Embryonic facial prominence (tissue), 1 donor: Measurements from ENCODE around the gene NDRG3.
"Not testable (repeated sequence)": the region's sequence is repeated elsewhere in the genome, so short reads cannot be mapped to it uniquely, and the experiment has no call there.

Source experiments
- DNase-seq: peaks from one replicate; pipeline ENCODE4 v3.0.0-alpha.2; 2016; ENCODE audit errors: extremely low spot score

The NDRG3 gene

GRCh38 chr20:36760647-36761046 lies 14.8 kb upstream of the NDRG3 start:
- no peak for DNase-seq

DNA sequence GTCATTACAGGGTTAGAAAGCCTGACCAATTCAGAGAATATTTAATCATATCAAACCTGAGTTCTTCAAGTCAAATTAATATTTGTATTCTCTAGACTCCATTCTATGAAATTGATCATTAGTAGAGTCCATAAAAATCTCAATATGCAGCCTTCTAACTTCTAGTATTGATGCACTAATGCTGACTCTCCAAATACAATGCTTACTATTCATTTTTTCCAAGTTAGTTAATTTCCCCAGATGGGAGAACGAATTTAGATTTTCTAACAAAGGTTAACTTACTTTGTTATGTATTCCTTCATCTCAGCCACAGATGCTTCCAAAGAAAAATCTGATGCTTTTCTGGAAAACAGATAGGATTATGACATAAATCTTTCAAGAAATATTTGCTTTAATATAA lies 12.4 kb upstream of the NDRG3 start:
- DNase-seq = no peak

DNA sequence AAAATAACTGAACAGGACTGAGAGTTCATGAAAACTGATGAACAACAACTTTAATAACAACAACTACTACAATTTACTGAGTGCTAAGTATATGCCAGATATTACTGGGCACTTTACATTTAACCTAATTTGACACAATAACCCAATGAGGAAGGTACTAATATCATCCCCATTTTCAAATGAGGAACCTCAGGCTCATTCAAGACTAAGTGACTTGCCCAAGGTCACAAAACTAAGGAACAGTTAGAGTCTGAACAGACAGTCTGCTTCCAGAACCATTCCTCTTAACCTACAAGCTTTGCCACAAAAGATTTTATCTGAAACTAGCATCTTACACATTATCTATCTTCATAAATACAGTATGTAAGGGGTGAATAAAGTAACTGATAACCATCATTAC lies 10.6 kb upstream of the NDRG3 start:
- DNase-seq = no peak

DNA sequence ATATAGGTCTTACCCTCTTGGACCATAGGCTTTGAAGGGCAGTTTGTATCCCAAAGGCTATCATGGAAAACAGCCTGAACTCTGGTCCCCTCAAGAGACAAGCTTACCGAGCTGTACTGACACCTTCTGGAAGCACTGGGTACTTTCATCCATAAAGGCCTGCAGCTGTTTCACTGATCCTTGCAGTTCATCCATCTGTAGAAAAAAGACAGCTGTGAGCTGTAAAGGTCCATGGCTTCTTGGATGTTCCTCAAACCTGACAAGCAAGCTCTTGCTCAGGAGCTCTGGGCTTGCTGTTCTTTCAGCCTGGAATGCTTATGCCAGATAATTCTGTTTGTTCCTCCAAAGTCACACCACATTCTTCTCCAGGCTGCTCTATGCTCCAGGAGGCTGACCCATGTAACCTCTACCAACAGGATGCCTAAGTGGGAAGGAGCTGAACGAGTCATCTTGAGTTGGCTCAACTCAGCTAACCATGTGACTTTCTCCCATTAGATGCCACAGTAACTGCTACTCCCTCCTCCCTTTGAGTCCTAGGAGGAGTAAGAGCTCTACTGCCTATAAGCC lies 8.8 kb upstream of the NDRG3 start:
- no peak for DNase-seq

- no peak for DNase-seq
Measured at GRCh38 chr20:36752582-36752981, 6.7 kb upstream of the NDRG3 start.

- DNase-seq = no peak
Measured at GRCh38 chr20:36745234-36745926, 510 bp downstream of the NDRG3 start.

DNA sequence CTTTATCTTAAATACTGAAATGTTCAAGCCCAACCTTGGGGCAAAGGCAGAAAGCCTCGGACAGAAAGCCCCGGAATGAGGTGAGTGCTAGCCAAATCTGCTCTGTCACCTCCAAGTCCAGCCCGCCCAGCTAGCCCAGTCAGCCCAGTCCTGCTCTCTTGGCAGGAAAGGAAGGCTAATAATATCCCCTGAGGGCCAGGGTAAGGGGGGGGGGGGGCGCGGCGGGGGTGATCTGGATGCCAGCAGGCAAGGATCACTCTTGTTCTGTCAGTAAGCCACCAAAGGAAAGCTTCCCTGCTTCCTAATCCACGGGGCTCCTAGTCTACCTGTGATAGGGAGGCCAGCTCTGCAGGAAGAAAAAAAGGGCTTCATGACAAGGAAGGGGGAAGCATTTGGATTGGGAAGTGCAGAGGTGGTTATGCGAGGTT lies 1.1 kb downstream of the NDRG3 start:
- no peak for DNase-seq

DNA sequence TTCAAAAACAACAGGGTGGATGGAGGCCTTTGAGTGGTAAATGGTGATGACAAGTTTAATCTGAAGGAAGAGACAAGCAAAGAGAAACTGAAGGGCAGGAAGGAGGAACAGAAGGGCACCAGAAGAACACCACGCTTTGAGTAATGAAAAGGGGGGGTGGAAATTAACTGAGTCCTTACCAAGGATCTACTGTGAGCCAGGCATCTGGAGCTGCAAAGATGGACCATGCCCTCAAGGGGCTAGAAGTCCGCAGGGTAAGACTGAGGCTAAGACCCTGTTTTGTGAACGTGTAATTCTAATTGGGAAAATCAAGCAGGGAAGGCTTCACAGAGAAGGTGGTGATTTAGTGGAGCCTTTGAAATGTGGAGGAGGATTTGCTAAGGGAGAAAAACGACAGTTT lies 1.6 kb downstream of the NDRG3 start:
- no peak for DNase-seq

GRCh38 chr20:36742558-36742957 lies 3.3 kb downstream of the NDRG3 start:
- DNase-seq = no peak

DNA sequence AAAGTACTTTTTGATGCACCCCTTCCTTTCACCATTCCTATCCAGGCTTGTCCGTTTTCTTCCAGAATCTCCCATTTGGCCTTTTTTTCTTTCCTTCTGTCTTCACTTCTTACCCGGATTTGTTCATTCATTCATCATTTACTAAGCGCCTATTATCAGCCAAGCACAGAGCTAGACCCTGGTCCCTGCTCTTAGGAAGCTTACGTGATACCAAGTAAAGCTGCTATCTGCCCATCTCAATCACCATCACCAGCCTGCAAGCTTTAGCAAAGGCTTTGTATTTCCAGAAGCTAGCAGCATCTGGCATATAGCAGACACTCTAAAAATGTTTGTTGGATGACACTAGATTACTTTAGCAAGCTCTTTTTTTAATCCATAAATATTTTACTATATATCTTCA lies 4.8 kb downstream of the NDRG3 start:
- DNase-seq = no peak

- DNase-seq = no peak
Measured at GRCh38 chr20:36737183-36737499, 8.7 kb downstream of the NDRG3 start.

DNA sequence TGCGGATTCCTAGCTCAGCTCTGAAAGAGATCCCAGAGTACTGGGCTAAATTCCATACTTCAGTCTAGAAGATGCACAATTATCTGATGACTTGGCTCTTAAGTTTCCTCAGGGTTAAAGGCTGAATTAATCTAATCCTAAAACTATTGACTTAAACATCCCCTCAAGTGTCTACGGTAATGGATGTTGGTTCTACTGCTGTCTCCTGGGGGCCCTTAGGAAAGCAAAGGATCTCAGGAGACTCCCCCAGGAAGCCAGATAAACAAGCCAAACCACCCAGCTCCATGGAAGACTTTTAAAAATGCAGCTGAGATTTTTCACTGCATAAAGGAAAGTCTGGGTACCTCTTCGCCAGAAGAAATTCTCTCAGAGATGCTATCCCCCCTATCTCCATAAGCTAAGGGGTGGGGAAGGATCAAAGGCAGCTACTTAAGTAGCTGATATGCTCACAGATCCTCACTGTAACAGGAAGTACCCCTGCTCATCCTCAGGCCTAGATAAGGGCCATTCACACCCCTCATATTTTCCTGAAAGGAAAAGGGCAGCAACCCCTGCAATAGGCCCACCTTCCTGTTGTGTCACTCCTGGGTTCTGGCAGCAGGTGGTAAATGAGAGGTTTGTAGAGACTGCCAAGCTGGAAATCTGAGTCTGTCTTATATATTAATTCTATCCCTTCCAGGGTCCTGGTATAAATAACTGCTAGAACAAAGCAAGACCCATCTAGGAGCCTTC lies 9.3 kb downstream of the NDRG3 start:
- no peak for DNase-seq

DNA sequence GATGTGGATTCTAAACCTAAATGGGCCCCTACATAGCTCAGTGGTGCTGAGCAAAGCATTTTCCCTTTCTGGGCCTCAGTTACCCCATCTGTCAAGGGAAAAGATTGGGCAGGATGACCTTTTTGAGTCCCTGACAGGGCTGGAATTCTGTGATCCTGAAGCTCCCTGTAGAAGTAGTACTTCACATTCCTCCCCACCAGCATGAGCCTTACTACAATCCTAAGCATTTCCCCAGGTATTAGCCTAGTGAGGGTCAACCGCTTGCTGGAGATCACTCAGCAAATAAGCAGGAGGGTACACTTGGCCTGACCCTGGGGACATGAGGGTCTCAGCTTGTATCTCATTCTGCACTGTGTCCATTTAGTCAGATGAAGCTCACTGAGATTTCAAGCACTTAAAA lies 13.4 kb downstream of the NDRG3 start:
- no peak for DNase-seq

DNA sequence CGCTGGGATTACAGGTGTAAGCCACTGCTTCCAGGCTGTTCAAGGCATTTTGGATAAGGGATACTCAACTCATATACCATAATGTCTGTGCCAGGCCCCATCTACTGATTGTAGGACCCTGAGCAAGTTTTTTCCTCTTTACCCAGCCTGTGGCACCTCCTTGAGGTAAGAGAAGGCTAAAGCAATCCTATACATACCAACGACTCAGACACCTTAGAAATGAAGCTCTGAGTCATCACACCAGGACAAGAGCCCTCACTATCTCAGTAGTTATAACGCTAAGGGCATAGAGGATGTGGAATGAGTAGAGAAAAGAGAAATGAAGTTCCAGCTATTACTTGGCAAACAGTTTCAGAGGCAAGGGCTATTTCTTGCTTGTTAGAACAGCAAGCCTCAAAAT lies 16.9 kb downstream of the NDRG3 start:
- DNase-seq = no peak

GRCh38 chr20:36726168-36726567 lies 19.7 kb downstream of the NDRG3 start:
- DNase-seq = no peak

DNA sequence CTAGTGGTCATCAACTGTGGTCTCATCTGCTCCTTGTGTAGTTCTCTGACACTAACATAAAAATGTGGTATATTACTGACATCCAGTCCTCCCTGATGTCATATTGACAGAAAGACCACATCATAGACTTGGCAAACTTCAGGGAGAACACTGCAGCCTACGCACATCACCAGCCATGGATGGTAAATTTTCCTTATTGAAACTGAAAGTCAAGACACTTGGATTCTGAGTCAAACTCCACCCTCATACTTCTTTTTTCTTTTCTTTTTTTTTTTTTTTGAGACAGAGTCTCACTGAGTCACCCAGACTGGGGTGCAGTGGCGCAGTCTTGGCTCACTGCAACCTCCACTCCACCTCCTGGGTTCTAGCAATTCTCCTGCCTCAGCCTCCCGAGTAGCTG lies 25.4 kb downstream of the NDRG3 start:
- no peak for DNase-seq

- no peak for DNase-seq
Measured at GRCh38 chr20:36717657-36718056, 28.2 kb downstream of the NDRG3 start.

GRCh38 chr20:36717021-36717420 lies 28.9 kb downstream of the NDRG3 start:
- DNase-seq = no peak

GRCh38 chr20:36712775-36713174 lies 33.1 kb downstream of the NDRG3 start:
- DNase-seq = no peak

DNA sequence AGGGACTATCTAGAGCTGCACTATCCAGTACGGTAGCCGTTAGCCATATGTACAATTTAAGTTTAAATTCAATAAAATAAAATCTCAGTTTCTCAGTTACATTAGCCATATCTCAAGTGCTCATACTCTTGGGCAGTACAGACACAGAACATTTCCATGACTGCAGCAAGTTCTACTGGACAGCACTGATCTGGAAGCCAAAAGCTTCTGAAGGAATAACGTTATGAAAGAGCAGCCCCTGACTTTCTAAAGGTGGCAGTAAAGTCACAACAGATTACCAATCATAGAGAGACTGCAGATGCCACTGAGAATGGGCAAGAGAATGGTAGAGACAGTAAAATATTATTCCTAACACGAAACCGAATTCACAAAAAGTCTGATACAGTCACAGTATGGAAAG lies 36.8 kb downstream of the NDRG3 start:
- DNase-seq = no peak

- DNase-seq = no peak
Measured at GRCh38 chr20:36703530-36703929, 42.4 kb downstream of the NDRG3 start.

DNA sequence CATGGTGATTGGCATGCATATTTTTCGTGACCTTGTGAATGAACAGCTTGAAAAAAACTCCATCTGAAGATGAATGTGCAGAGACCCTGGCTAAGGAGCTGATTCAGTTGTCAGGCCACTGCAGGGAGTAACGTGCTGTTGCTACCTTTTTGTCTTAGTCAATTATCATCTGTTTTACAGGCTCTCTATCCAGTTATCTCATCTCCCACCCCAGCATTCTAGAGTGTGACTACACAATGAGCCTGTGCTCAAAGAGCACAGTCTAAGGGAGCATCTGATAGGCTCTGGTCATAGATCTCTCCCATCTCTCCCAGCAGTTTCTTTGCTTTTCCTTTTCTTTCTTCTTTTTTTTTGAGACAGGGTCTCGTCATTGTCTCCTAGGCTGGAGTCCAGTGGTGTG lies 45.5 kb downstream of the NDRG3 start:
- no peak for DNase-seq

GRCh38 chr20:36695467-36695866 lies 50.4 kb downstream of the NDRG3 start:
- DNase-seq = not testable (repeated sequence)
